Measurements from ENCODE around the gene FYCO1. TPM values are rescaled to one million over a fixed set of nuclear protein-coding genes. Genes with fewer than 3 reads are reported as not detected.

Gene FYCO1
- total and polyA plus RNA-seq, 10 of the 15 experiments (the other 5 are each of a cell fraction or from before 2014, with no cell fraction given): 1.5 to 8.4 (median 6.5) TPM

DNA sequence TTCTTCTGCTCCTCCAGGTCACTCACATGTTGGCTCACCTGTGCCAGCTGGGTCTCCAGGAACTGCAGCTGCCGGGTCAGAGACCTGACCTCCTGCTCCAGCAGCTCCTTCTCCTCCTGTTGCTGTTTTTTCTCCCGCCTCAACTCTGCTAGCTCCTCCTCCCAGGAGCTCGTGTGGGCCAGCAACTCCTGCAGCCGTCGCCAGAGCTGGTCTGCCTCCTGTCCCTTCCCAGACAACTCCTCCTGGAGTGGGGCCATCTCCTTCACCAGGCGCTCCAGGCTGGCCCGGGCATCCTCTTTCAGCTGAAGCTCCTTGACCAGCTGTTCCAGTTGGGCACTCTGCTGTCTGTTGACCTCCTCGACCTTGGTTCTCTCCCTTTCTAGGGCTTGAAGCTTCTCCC lies 27.9 kb downstream of the FYCO1 start:
- Histone ChIP-seq H3K9ac (ENCODE audit: control insufficient read depth, insufficient read depth, low read length) (no peak overlapping the region), H2AFZ (ENCODE audit: control insufficient read depth, low read depth, low read length) (no peak overlapping the region), H3K36me3 (ENCODE audit: control insufficient read depth in 2 of 2, insufficient read depth in 2 of 2, low read length in 1 of 2) (peaks cover 24 to 30% of the 10 kb centered on the region in 2 experiments), H4K20me1 (ENCODE audit: control insufficient read depth, insufficient read depth) (no peaks in the 10 kb centered on the region), H3K27ac (ENCODE audit: control insufficient read depth, insufficient read depth) (no peak overlapping the region), H3K27me3 (replicated peaks in 1 of 2; ENCODE audit: control insufficient read depth in 2 of 2, insufficient read depth in 2 of 2, low read length in 1 of 2) (no peaks in the 10 kb centered on the region), H3K4me3 (no peak overlapping the region), H3K79me2 (ENCODE audit: control insufficient read depth, insufficient read depth, low read length) (no peaks in the 10 kb centered on the region), H3K9me3 (replicated peaks; ENCODE audit: control insufficient read depth, insufficient read depth, low read length) (no peaks in the 10 kb centered on the region), H3K4me1 (ENCODE audit: control insufficient read depth, insufficient read depth, low read length) (peaks cover 49% of the 10 kb centered on the region), H3K4me2 (ENCODE audit: control insufficient read depth, insufficient read depth) (no peak overlapping the region)
- TF ChIP-seq ZNF217 (IDR thresholded peaks at IDR 0.05) (no peak), ELK1 (IDR thresholded peaks at IDR 0.05; ENCODE audit: low read depth, low read length) (no peak), POLR2AphosphoS5 (IDR thresholded peaks at IDR 0.05; ENCODE audit: low read length) (no peak)
- POLR2A ChIA-PET: interaction anchor here (1.1 to 1.3 kb wide), 2 partner anchors 10 to 14 kb away, joined by 3 read pairs; no protein-coding TSS in a partner anchor
- BruUV-seq (replicated peaks): no TSS peak
- DNase-seq (ENCODE audit: low read depth, low spot score) (no peak), ATAC-seq (no peak), FAIRE-seq (no peak)
- RAD21 ChIA-PET (ENCODE audit: unreplicated experiment): interaction anchor here (0.9 to 4.8 kb wide), 3 partner anchors 98 to 109 kb away, joined by 3 to 20 read pairs (median 4); no protein-coding TSS in a partner anchor
- CTCF ChIA-PET: interaction anchor here (1.0 to 2.5 kb wide), 3 partner anchors 14 to 109 kb away, joined by 3 to 11 read pairs (median 4); no protein-coding TSS in a partner anchor
- WGBS (ENCODE audit: insufficient coverage, insufficient replicate concordance, low lambda C conversion rate, missing lambda C conversion rate): 92% methylated on average over 8 of the region's 8 CpGs
- intact Hi-C loops (cut with micrococcal nuclease; ENCODE audit: unreplicated experiment): no loop called here
- in situ Hi-C loops (cut with MboI): no loop called here
- SMC1A ChIA-PET (ENCODE audit: uncharacterized antibody, unreplicated experiment): interaction anchor here (0.8 to 2.9 kb wide), 9 partner anchors 9 to 108 kb away, joined by 3 to 13 read pairs (median 5); no protein-coding TSS in a partner anchor

DNA sequence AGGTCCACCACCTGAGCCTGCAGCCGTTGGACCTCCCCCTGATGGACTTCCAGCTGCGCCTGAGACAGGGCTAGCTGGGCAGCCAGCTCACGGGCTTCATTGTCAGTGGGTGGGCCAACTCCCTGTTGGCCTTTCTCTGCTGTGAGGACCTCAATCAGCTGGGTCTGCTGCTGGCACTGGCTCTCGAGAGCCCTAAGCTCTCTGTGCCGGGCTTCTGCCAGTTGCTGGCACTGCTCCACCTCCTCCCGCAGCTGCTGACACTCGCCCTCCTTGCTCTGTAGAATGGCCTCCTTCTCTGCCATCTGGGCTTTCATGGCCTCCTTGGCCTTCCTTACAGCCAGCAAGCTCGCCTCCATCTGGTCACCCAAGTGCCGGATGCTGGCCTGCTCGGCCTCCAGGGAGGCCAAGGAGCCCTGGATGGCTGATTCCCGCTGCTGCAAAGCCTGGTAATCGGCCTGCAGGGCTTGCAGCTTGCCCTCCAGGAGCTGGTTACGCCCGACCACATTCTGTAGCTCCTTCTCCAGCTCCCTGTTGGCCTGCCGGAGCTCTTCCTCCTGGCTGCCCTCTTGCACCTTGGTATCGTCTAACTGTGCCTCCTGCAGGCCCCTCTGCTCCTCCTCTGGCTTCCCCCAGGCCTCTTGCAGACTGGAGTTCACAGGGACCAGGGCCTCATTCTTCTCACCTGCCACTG lies 28.5 kb downstream of the FYCO1 start:
- Histone ChIP-seq H3K4me2 (ENCODE audit: control insufficient read depth, insufficient read depth) (no peak overlapping the region), H3K27ac (ENCODE audit: control insufficient read depth, insufficient read depth) (no peak overlapping the region), H4K20me1 (ENCODE audit: control insufficient read depth, insufficient read depth) (no peaks in the 10 kb centered on the region), H3K79me2 (ENCODE audit: control insufficient read depth, insufficient read depth, low read length) (no peaks in the 10 kb centered on the region), H3K4me3 (no peak overlapping the region), H3K36me3 (ENCODE audit: control insufficient read depth in 2 of 2, insufficient read depth in 2 of 2, low read length in 1 of 2) (peaks cover 27 to 30% of the 10 kb centered on the region in 2 experiments), H3K9me3 (replicated peaks; ENCODE audit: control insufficient read depth, insufficient read depth, low read length) (no peaks in the 10 kb centered on the region), H3K27me3 (replicated peaks in 1 of 2; ENCODE audit: control insufficient read depth in 2 of 2, insufficient read depth in 2 of 2, low read length in 1 of 2) (no peaks in the 10 kb centered on the region), H3K4me1 (ENCODE audit: control insufficient read depth, insufficient read depth, low read length) (peaks cover 49% of the 10 kb centered on the region), H3K9ac (ENCODE audit: control insufficient read depth, insufficient read depth, low read length) (no peak overlapping the region), H2AFZ (ENCODE audit: control insufficient read depth, low read depth, low read length) (no peak overlapping the region)
- BruUV-seq (replicated peaks): no TSS peak
- DNase-seq (ENCODE audit: low read depth, low spot score) (no peak), FAIRE-seq (no peak), ATAC-seq (no peak)
- ChIA-PET POLR2A (interaction anchor here (1.1 kb wide), 1 partner anchor 13 kb away, joined by 3 read pairs; no protein-coding TSS in a partner anchor), SMC1A (ENCODE audit: uncharacterized antibody, unreplicated experiment) (interaction anchor here (0.8 to 2.9 kb wide), 7 partner anchors 9 to 123 kb away, joined by 3 to 13 read pairs (median 4); no protein-coding TSS in a partner anchor), CTCF (interaction anchor here (1.0 to 3.2 kb wide), 4 partner anchors 13 to 110 kb away, joined by 3 to 19 read pairs (median 8); no protein-coding TSS in a partner anchor), RAD21 (ENCODE audit: unreplicated experiment) (interaction anchor here (0.9 to 4.8 kb wide), 6 partner anchors 14 to 402 kb away, joined by 3 to 20 read pairs (median 4); no protein-coding TSS in a partner anchor)
- 88% methylated on average over 15 of the region's 16 CpGs for WGBS (ENCODE audit: insufficient coverage, insufficient replicate concordance, low lambda C conversion rate, missing lambda C conversion rate)
- intact Hi-C loops (cut with micrococcal nuclease; ENCODE audit: unreplicated experiment): no loop called here
- in situ Hi-C loops (cut with MboI): no loop called here
- TF ChIP-seq, protein P1, sequence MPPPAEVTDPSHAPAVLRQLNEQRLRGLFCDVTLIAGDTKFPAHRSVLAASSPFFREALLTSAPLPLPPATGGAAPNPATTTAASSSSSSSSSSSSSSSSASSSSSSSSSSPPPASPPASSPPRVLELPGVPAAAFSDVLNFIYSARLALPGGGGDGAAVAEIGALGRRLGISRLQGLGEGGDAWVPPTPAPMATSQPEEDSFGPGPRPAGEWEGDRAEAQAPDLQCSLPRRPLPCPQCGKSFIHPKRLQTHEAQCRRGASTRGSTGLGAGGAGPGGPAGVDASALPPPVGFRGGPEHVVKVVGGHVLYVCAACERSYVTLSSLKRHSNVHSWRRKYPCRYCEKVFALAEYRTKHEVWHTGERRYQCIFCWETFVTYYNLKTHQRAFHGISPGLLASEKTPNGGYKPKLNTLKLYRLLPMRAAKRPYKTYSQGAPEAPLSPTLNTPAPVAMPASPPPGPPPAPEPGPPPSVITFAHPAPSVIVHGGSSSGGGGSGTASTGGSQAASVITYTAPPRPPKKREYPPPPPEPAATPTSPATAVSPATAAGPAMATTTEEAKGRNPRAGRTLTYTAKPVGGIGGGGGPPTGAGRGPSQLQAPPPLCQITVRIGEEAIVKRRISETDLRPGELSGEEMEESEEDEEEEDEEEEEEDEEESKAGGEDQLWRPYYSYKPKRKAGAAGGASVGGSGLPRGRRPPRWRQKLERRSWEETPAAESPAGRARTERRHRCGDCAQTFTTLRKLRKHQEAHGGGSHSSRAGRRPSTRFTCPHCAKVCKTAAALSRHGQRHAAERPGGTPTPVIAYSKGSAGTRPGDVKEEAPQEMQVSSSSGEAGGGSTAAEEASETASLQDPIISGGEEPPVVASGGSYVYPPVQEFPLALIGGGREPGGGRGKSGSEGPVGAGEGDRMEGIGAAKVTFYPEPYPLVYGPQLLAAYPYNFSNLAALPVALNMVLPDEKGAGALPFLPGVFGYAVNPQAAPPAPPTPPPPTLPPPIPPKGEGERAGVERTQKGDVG (CRISPR knock-in tag; IDR thresholded peaks at IDR 0.05): no peak
- TF ChIP-seq, protein P2, sequence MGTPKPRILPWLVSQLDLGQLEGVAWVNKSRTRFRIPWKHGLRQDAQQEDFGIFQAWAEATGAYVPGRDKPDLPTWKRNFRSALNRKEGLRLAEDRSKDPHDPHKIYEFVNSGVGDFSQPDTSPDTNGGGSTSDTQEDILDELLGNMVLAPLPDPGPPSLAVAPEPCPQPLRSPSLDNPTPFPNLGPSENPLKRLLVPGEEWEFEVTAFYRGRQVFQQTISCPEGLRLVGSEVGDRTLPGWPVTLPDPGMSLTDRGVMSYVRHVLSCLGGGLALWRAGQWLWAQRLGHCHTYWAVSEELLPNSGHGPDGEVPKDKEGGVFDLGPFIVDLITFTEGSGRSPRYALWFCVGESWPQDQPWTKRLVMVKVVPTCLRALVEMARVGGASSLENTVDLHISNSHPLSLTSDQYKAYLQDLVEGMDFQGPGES (IDR thresholded peaks at IDR 0.05): no peak
- TF ChIP-seq YY1 (IDR thresholded peaks at IDR 0.05; ENCODE audit: low read depth, low read length) (no peak), JUNB (IDR thresholded peaks at IDR 0.05) (no peak), HDGF (IDR thresholded peaks at IDR 0.05) (no peak)

Measured in GM12878 (cell line).